K562 (cell line): ENCODE measurements around the gene ERAL1. TPM values are rescaled to one million over a fixed set of nuclear protein-coding genes. Genes with fewer than 3 reads are reported as not detected.

ENCODE experiments used
- CHD7 ChIP-seq: fragments of 200-600 bp; sonication (generic); IDR thresholded peaks from one replicate; pipeline ENCODE4 v1.6.1; 2012; ENCODE audit warnings: mild to moderate bottlenecking, low read depth, low read length, inconsistent platforms
- CXXC5 ChIP-seq: fragments of 250-450 bp; sonication (Bioruptor Pico); IDR thresholded peaks from 2 replicates; pipeline ENCODE4 v1.8.0; 2022; ENCODE audit warnings: inconsistent platforms, mild to moderate bottlenecking, moderate library complexity
- RREB1 ChIP-seq: fragments of 250-450 bp; sonication (Bioruptor Pico); IDR thresholded peaks from 2 replicates; pipeline ENCODE4 v1.4.0; 2020
- ZNF140 ChIP-seq: fragments of 250-450 bp; sonication (Bioruptor Pico); IDR thresholded peaks from 2 replicates; pipeline ENCODE4 v1.8.0; 2021; ENCODE audit warnings: moderate library complexity, mild to moderate bottlenecking, inconsistent platforms
- ZNF518B ChIP-seq: fragments of 250-450 bp; sonication (Bioruptor Pico); IDR thresholded peaks from 2 replicates; pipeline ENCODE4 v1.5.0; 2021; ENCODE audit warnings: mild to moderate bottlenecking, moderate library complexity
- polyA plus RNA-seq, 8 experiments: library from polyadenylated mRNA; depleted of rRNA in 4 of 8; stranded (reverse) in 5 of 8; unstranded in 3 of 8; fragments of >200 nt; fragmentation: Nextera tagmentation in 2 of 8; fragmentation: Illumina TruSeq in 1 of 8; extraction: Ambion mirVana in 2 of 8; extraction: Trizol in 1 of 8; gene quantifications; 2 replicates each; pipeline versions ENCODE4 v1.2.1 to v1.2.3, GENCODE V29; 2011 to 2014; ENCODE audit warnings: inconsistent platforms in 1 of 8, missing spikeins in 1 of 8
- total RNA-seq, 7 experiments: library from RNA; depleted of rRNA in 6 of 7; stranded (reverse); fragments of >200 nt in 6 of 7; fragmentation: Illumina TruSeq in 2 of 7; extraction: Trizol in 2 of 7; gene quantifications; 2 replicates each; pipeline versions ENCODE4 v1.2.1 to v1.2.3, GENCODE V29; 2011 to 2021; ENCODE audit warnings: low replicate concordance in 1 of 7

Gene ERAL1
- total and polyA plus RNA-seq, 9 of the 15 experiments (the other 6 are each of a cell fraction or from before 2014, with no cell fraction given) = 37.5 to 351 (median 106) TPM

GRCh38 chr17:28842282-28843012, 12.4 kb upstream of the ERAL1 start, which contains the start of gene FAM222B (continued):
- peak; percentile 90 for TF ChIP-seq RREB1
- no peak for TF ChIP-seq ZNF140 (CRISPR knock-in tag)
- no peak for TF ChIP-seq ZNF518B (CRISPR knock-in tag)
- TF ChIP-seq CXXC5 (CRISPR knock-in tag) = peak; percentile 64
- no peak for TF ChIP-seq CHD7
